Measurements from ENCODE around the gene MAG.

MAG gene

GRCh38 chr19:35272954-35273649 lies 18.9 kb upstream of the MAG start:
- Histone ChIP-seq H3K27ac (ENCODE audit: insufficient read depth, low read depth, low read length, poor library complexity, severe bottlenecking) (no peak overlapping the region), H3K36me3 (ENCODE audit: control insufficient read depth, insufficient read depth, low read length) (peaks cover 40% of the 10 kb centered on the region), H3K9me3 (ENCODE audit: control insufficient read depth, low read length) (no peaks in the 10 kb centered on the region), H3K27me3 (ENCODE audit: control insufficient read depth, insufficient read depth, low read length, poor library complexity, severe bottlenecking) (no peaks in the 10 kb centered on the region), H3K4me1 (ENCODE audit: control insufficient read depth, insufficient read depth, low read length) (peaks cover 8% of the 10 kb centered on the region), H3K4me3 (ENCODE audit: insufficient read depth, low read depth, low read length) (no peak overlapping the region)
- 90% methylated on average over 10 of the region's 10 CpGs for WGBS, 2 experiments

- Histone ChIP-seq H3K4me3 (ENCODE audit: insufficient read depth, low read depth, low read length) (no peak overlapping the region), H3K27ac (ENCODE audit: insufficient read depth, low read depth, low read length, poor library complexity, severe bottlenecking) (no peak overlapping the region), H3K4me1 (ENCODE audit: control insufficient read depth, insufficient read depth, low read length) (peaks cover 8% of the 10 kb centered on the region), H3K9me3 (ENCODE audit: control insufficient read depth, low read length) (no peaks in the 10 kb centered on the region), H3K36me3 (ENCODE audit: control insufficient read depth, insufficient read depth, low read length) (peaks cover 40% of the 10 kb centered on the region), H3K27me3 (ENCODE audit: control insufficient read depth, insufficient read depth, low read length, poor library complexity, severe bottlenecking) (no peaks in the 10 kb centered on the region)
- WGBS, 2 experiments = 86% methylated on average over 14 of the region's 14 CpGs
These were observed 18.2 kb upstream of the MAG start for GRCh38 chr19:35273686-35274259.

GRCh38 chr19:35274323-35274722 lies 17.6 kb upstream of the MAG start:
- Histone ChIP-seq H3K27me3 (ENCODE audit: control insufficient read depth, insufficient read depth, low read length, poor library complexity, severe bottlenecking) (no peaks in the 10 kb centered on the region), H3K9me3 (ENCODE audit: control insufficient read depth, low read length) (no peaks in the 10 kb centered on the region), H3K4me1 (ENCODE audit: control insufficient read depth, insufficient read depth, low read length) (peaks cover 8% of the 10 kb centered on the region), H3K4me3 (ENCODE audit: insufficient read depth, low read depth, low read length) (no peak overlapping the region), H3K27ac (ENCODE audit: insufficient read depth, low read depth, low read length, poor library complexity, severe bottlenecking) (no peak overlapping the region), H3K36me3 (ENCODE audit: control insufficient read depth, insufficient read depth, low read length) (peaks cover 40% of the 10 kb centered on the region)
- WGBS, 2 experiments = 95% methylated on average over 5 of the region's 5 CpGs

GRCh38 chr19:35276706-35277281 lies 15.2 kb upstream of the MAG start:
- H3K4me1 ChIP-seq (ENCODE audit: control insufficient read depth, insufficient read depth, low read length) = no peaks in the 10 kb centered on the region
- H3K27ac ChIP-seq (ENCODE audit: insufficient read depth, low read depth, low read length, poor library complexity, severe bottlenecking) = no peak overlapping the region
- 96 to 97% methylated on average over 28 of the region's 28 CpGs for WGBS, 2 experiments
- no peaks in the 10 kb centered on the region for H3K27me3 ChIP-seq (ENCODE audit: control insufficient read depth, insufficient read depth, low read length, poor library complexity, severe bottlenecking)
- peaks cover 23% of the 10 kb centered on the region for H3K36me3 ChIP-seq (ENCODE audit: control insufficient read depth, insufficient read depth, low read length)
- H3K4me3 ChIP-seq (ENCODE audit: insufficient read depth, low read depth, low read length) = no peak overlapping the region
- no peaks in the 10 kb centered on the region for H3K9me3 ChIP-seq (ENCODE audit: control insufficient read depth, low read length)

GRCh38 chr19:35278578-35279284 lies 13.2 kb upstream of the MAG start:
- no peaks in the 10 kb centered on the region for H3K27me3 ChIP-seq (ENCODE audit: control insufficient read depth, insufficient read depth, low read length, poor library complexity, severe bottlenecking)
- H3K4me1 ChIP-seq (ENCODE audit: control insufficient read depth, insufficient read depth, low read length) = no peaks in the 10 kb centered on the region
- H3K36me3 ChIP-seq (ENCODE audit: control insufficient read depth, insufficient read depth, low read length) = peaks cover 18% of the 10 kb centered on the region
- H3K27ac ChIP-seq (ENCODE audit: insufficient read depth, low read depth, low read length, poor library complexity, severe bottlenecking) = no peak overlapping the region
- no peaks in the 10 kb centered on the region for H3K9me3 ChIP-seq (ENCODE audit: control insufficient read depth, low read length)
- no peak overlapping the region for H3K4me3 ChIP-seq (ENCODE audit: insufficient read depth, low read depth, low read length)
- WGBS, 2 experiments = 94% methylated on average over 45 of the region's 45 CpGs

GRCh38 chr19:35279374-35279773 lies 12.6 kb upstream of the MAG start:
- 86 to 87% methylated on average over 11 of the region's 11 CpGs for WGBS, 2 experiments
- no peak overlapping the region for H3K27ac ChIP-seq (ENCODE audit: insufficient read depth, low read depth, low read length, poor library complexity, severe bottlenecking)

GRCh38 chr19:35279985-35280821 lies 11.8 kb upstream of the MAG start:
- Histone ChIP-seq H3K36me3 (ENCODE audit: control insufficient read depth, insufficient read depth, low read length) (peaks cover 6% of the 10 kb centered on the region), H3K4me1 (ENCODE audit: control insufficient read depth, insufficient read depth, low read length) (no peaks in the 10 kb centered on the region), H3K27me3 (ENCODE audit: control insufficient read depth, insufficient read depth, low read length, poor library complexity, severe bottlenecking) (no peaks in the 10 kb centered on the region), H3K4me3 (ENCODE audit: insufficient read depth, low read depth, low read length) (no peak overlapping the region), H3K27ac (ENCODE audit: insufficient read depth, low read depth, low read length, poor library complexity, severe bottlenecking) (no peak overlapping the region), H3K9me3 (ENCODE audit: control insufficient read depth, low read length) (no peaks in the 10 kb centered on the region)
- 86 to 89% methylated on average over 12 of the region's 12 CpGs for WGBS, 2 experiments

More at GRCh38 chr19:35279374-35279773, 12.6 kb upstream of the MAG start:
- H3K4me1 ChIP-seq (ENCODE audit: control insufficient read depth, insufficient read depth, low read length) = no peaks in the 10 kb centered on the region
- no peaks in the 10 kb centered on the region for H3K9me3 ChIP-seq (ENCODE audit: control insufficient read depth, low read length)
- no peak overlapping the region for H3K4me3 ChIP-seq (ENCODE audit: insufficient read depth, low read depth, low read length)
- H3K36me3 ChIP-seq (ENCODE audit: control insufficient read depth, insufficient read depth, low read length) = peaks cover 12% of the 10 kb centered on the region
- no peaks in the 10 kb centered on the region for H3K27me3 ChIP-seq (ENCODE audit: control insufficient read depth, insufficient read depth, low read length, poor library complexity, severe bottlenecking)

- no peak overlapping the region for H3K27ac ChIP-seq (ENCODE audit: insufficient read depth, low read depth, low read length, poor library complexity, severe bottlenecking)
- H3K4me3 ChIP-seq (ENCODE audit: insufficient read depth, low read depth, low read length) = no peak overlapping the region
- H3K36me3 ChIP-seq (ENCODE audit: control insufficient read depth, insufficient read depth, low read length) = peaks cover 3% of the 10 kb centered on the region
- H3K9me3 ChIP-seq (ENCODE audit: control insufficient read depth, low read length) = no peaks in the 10 kb centered on the region
- no peaks in the 10 kb centered on the region for H3K27me3 ChIP-seq (ENCODE audit: control insufficient read depth, insufficient read depth, low read length, poor library complexity, severe bottlenecking)
- H3K4me1 ChIP-seq (ENCODE audit: control insufficient read depth, insufficient read depth, low read length) = no peaks in the 10 kb centered on the region
- 91 to 97% methylated on average over 4 of the region's 4 CpGs for WGBS, 2 experiments
These were observed 10.7 kb upstream of the MAG start for GRCh38 chr19:35281303-35281702.

GRCh38 chr19:35284153-35285094 lies 7.5 kb upstream of the MAG start:
- 71 to 76% methylated on average over 17 of the region's 17 CpGs for WGBS, 2 experiments
- Histone ChIP-seq H3K4me1 (ENCODE audit: control insufficient read depth, insufficient read depth, low read length) (no peaks in the 10 kb centered on the region), H3K27me3 (ENCODE audit: control insufficient read depth, insufficient read depth, low read length, poor library complexity, severe bottlenecking) (no peaks in the 10 kb centered on the region), H3K36me3 (ENCODE audit: control insufficient read depth, insufficient read depth, low read length) (no peaks in the 10 kb centered on the region), H3K4me3 (ENCODE audit: insufficient read depth, low read depth, low read length) (no peak overlapping the region), H3K27ac (ENCODE audit: insufficient read depth, low read depth, low read length, poor library complexity, severe bottlenecking) (no peak overlapping the region), H3K9me3 (ENCODE audit: control insufficient read depth, low read length) (no peaks in the 10 kb centered on the region)

All from ectodermal cell (in vitro differentiated cells).